IMR-90 (cell line): ENCODE measurements around the gene GPRIN3. TPM values are rescaled to one million over a fixed set of nuclear protein-coding genes. Genes with fewer than 3 reads are reported as not detected.

Experiments
- ATAC-seq: fragments of 200-7000 bp; cut with Tn5 transposase; 2 replicates; pipeline ENCODE4 v1.9.1; 2020; ENCODE audit warnings: low read depth, mild to moderate bottlenecking, moderate library complexity
- BruUV-seq: library from RNA; stranded (reverse); fragments of 400-500 nt; replicated peaks from 2 replicates; lab custom pipeline; 2021; lab: Mats Ljungman, UMichigan
- CTCF ChIA-PET: fragments of 300-600 bp; formaldehyde crosslinking; extraction: SDS; loops from one replicate; lab custom pipeline; 2021; ENCODE audit warnings: antibody characterized with exemption; lab: Yijun Ruan, JAX
- POLR2A ChIA-PET: fragments of 300-600 bp; sonication (Branson Sonifier 250); formaldehyde crosslinking; loops from one replicate; lab custom pipeline; 2022; ENCODE audit warnings: antibody characterized with exemption; ENCODE audit not compliant: unreplicated experiment; lab: Charles Lee
- DNase-seq: peaks from one replicate; pipeline ENCODE4 v3.0.0; 2013
- H2AFZ ChIP-seq: replicated peaks from 2 replicates; pipeline ENCODE3; 2013; ENCODE audit warnings: low read length, mild to moderate bottlenecking; ENCODE audit not compliant: poor library complexity
- H2AK5ac ChIP-seq: 2 replicates; pipeline ENCODE4 v1.6.1; 2013; ENCODE audit warnings: low read depth, low read length, inconsistent platforms
- H2AK9ac ChIP-seq: replicated peaks from 2 replicates; pipeline ENCODE3; 2013; ENCODE audit warnings: mild to moderate bottlenecking, low read depth, low read length, moderate library complexity; ENCODE audit not compliant: poor library complexity
- H2BK120ac ChIP-seq: 2 replicates; pipeline ENCODE4 v1.6.1; 2013; ENCODE audit warnings: low read depth, low read length, inconsistent platforms
- H2BK15ac ChIP-seq: 3 replicates; pipeline ENCODE4 v1.6.1; 2013; ENCODE audit warnings: low read depth, low read length, inconsistent platforms
- H2BK20ac ChIP-seq: 2 replicates; pipeline ENCODE4 v1.6.1; 2013; ENCODE audit warnings: low read depth, mild to moderate bottlenecking, inconsistent platforms, low read length, moderate library complexity
- H2BK5ac ChIP-seq: 2 replicates; pipeline ENCODE4 v1.6.1; 2013; ENCODE audit warnings: mild to moderate bottlenecking, low read depth, low read length, inconsistent platforms; ENCODE audit not compliant: poor library complexity, severe bottlenecking
- H3K14ac ChIP-seq: replicated peaks from 2 replicates; pipeline ENCODE4 v1.6.1; 2013; ENCODE audit warnings: low read depth, low read length, inconsistent platforms
- H3K18ac ChIP-seq: 2 replicates; pipeline ENCODE4 v1.6.1; 2013; ENCODE audit warnings: low read depth, low read length, control low read depth
- H3K23ac ChIP-seq: 2 replicates; pipeline ENCODE4 v1.6.1; 2013; ENCODE audit warnings: low read depth, low read length, inconsistent platforms
- H3K27ac ChIP-seq: 2 replicates; pipeline ENCODE4 v1.5.1; 2013; ENCODE audit warnings: mild to moderate bottlenecking, control low read depth, low read length; ENCODE audit not compliant: insufficient read depth
- H3K27me3 ChIP-seq: 2 replicates; pipeline ENCODE4 v1.6.1; 2013; ENCODE audit warnings: low read length; ENCODE audit not compliant: control insufficient read depth, insufficient read depth
- H3K36me3 ChIP-seq: 2 replicates; pipeline ENCODE4 v1.6.1; 2013; ENCODE audit warnings: low read length, mixed read lengths; ENCODE audit not compliant: control insufficient read depth, insufficient read depth
- H3K4ac ChIP-seq: 2 replicates; pipeline ENCODE4 v1.6.1; 2013; ENCODE audit warnings: low read depth, low read length, inconsistent platforms
- H3K4me1 ChIP-seq: 2 replicates; pipeline ENCODE4 v1.6.1; 2013; ENCODE audit warnings: low read length, mixed read lengths; ENCODE audit not compliant: control insufficient read depth, insufficient read depth
- H3K4me2 ChIP-seq: 2 replicates; pipeline ENCODE4 v1.6.1; 2013; ENCODE audit warnings: low read depth, mild to moderate bottlenecking, control low read depth, low read length, moderate library complexity
- H3K4me3 ChIP-seq: 2 replicates; pipeline ENCODE4 v1.5.1; 2013; ENCODE audit warnings: low read depth, mild to moderate bottlenecking, control low read depth, low read length, moderate library complexity; ENCODE audit not compliant: insufficient read depth
- H3K56ac ChIP-seq: 2 replicates; pipeline ENCODE4 v1.6.1; 2013; ENCODE audit warnings: low read length, inconsistent platforms; ENCODE audit not compliant: insufficient read depth; ENCODE audit errors: extremely low read depth
- H3K79me1 ChIP-seq, 2 experiments: 2 replicates each; pipeline ENCODE4 v1.6.1; 2013; ENCODE audit warnings: low read length in 2 of 2, inconsistent platforms in 1 of 2, low read depth in 1 of 2
- H3K9ac ChIP-seq: 2 replicates; pipeline ENCODE4 v1.6.1; 2013; ENCODE audit warnings: low read depth, low read length, control low read depth
- H3K9me1 ChIP-seq: 2 replicates; pipeline ENCODE4 v1.6.1; 2013; ENCODE audit warnings: low read length, inconsistent platforms; ENCODE audit not compliant: insufficient read depth
- H3K9me3 ChIP-seq: 2 replicates; pipeline ENCODE4 v1.6.1; 2013; ENCODE audit warnings: low read length; ENCODE audit not compliant: control insufficient read depth, insufficient read depth
- H4K20me1 ChIP-seq: 2 replicates; pipeline ENCODE4 v1.6.1; 2013; ENCODE audit warnings: low read length, inconsistent platforms; ENCODE audit not compliant: insufficient read depth
- H4K5ac ChIP-seq: 2 replicates; pipeline ENCODE4 v1.6.1; 2013; ENCODE audit warnings: mild to moderate bottlenecking, low read depth, low read length, control low read depth
- H4K8ac ChIP-seq, 2 experiments: 2 replicates each; pipeline ENCODE4 v1.6.1; 2013; ENCODE audit warnings: low read depth in 2 of 2, low read length in 2 of 2, control low read depth in 1 of 2, inconsistent platforms in 1 of 2
- H4K91ac ChIP-seq: 2 replicates; pipeline ENCODE4 v1.6.1; 2013; ENCODE audit warnings: low read depth, low read length, inconsistent platforms; ENCODE audit not compliant: insufficient read depth
- MXI1 ChIP-seq: IDR thresholded peaks from 2 replicates; pipeline ENCODE4 v1.6.1; 2012; ENCODE audit warnings: low read depth, mild to moderate bottlenecking, low read length, moderate library complexity, borderline replicate concordance
- SMC3 ChIP-seq: fragments of 150-350 bp; IDR thresholded peaks from 2 replicates; pipeline ENCODE4 v1.6.1; 2016; ENCODE audit warnings: low read depth, mild to moderate bottlenecking, antibody characterized with exemption, low read length, moderate library complexity
- WGBS, 2 experiments: methylation state at CpG; one replicate each; pipeline versions ENCODE4 v1.1.5 to v1.1.7; 2013; ENCODE audit warnings: missing lambda C conversion rate in 2 of 2; ENCODE audit not compliant: insufficient read length in 1 of 2; ENCODE audit errors: extremely low coverage in 2 of 2; 5-methylcytosine and 5-hydroxymethylcytosine counted together
- dilution Hi-C: fragments of 300-500 bp; cut with HindIII; formaldehyde crosslinking; loops from one replicate; pipeline ENCODE4 v1.14.3; 2018; ENCODE audit warnings: low sequenced_read_pairs; ENCODE audit not compliant: unreplicated experiment
- in situ Hi-C: fragments of 300-500 bp; cut with MboI; formaldehyde crosslinking; loops from 3 replicates; pipeline ENCODE4 v1.14.3; 2019; ENCODE audit warnings: low sequenced_read_pairs, inconsistent platforms, mixed read lengths
- intact Hi-C: fragments of 100-400 bp; cut with micrococcal nuclease; formaldehyde crosslinking; loops from 2 replicates; pipeline ENCODE4 v1.10.0; 2022
- polyA plus RNA-seq, 3 experiments: library from polyadenylated mRNA; depleted of rRNA; stranded (reverse); fragments of >200 nt; gene quantifications; 2 replicates each; pipeline ENCODE4 v1.2.3, GENCODE V29; 2012; ENCODE audit warnings: low replicate concordance in 1 of 3
- total RNA-seq: library from RNA; depleted of rRNA; stranded (reverse); fragments of >200 nt; gene quantifications from 2 replicates; pipeline ENCODE4 v1.2.3, GENCODE V29; 2012

GPRIN3 gene
- total and polyA plus RNA-seq, 2 of the 4 experiments (the other 2 are of a cell fraction): under 0.01 TPM; not detected in 1

- H3K9ac ChIP-seq: no peak overlapping the region
- ATAC-seq (no peak), DNase-seq (no peak)
- no peaks in the 10 kb centered on the region for H4K20me1 ChIP-seq
- intact Hi-C loops (no loop called here), in situ Hi-C loops (no loop called here), dilution Hi-C loops (no loop called here)
- TF ChIP-seq SMC3 (no peak), MXI1 (no peak)
- H3K36me3 ChIP-seq: no peaks in the 10 kb centered on the region
- ChIA-PET CTCF (no interaction called here), POLR2A (no interaction called here)
- H3K4me3 ChIP-seq: no peak overlapping the region
- no peaks in the 10 kb centered on the region for H3K4me1 ChIP-seq
- H3K79me1 ChIP-seq: no peaks in the 10 kb centered on the region
- no peak overlapping the region for H3K56ac ChIP-seq
- no peaks in the 10 kb centered on the region for H3K9me1 ChIP-seq
- H4K8ac ChIP-seq: no peak overlapping the region
- WGBS, 2 experiments: no CpG with 5 or more reads among the region's 5 CpGs
- no peaks in the 10 kb centered on the region for H3K9me3 ChIP-seq
- H2BK120ac ChIP-seq: no peak overlapping the region
- no peak overlapping the region for H3K27ac ChIP-seq
- H4K5ac ChIP-seq: no peak overlapping the region
- no peak overlapping the region for H3K18ac ChIP-seq
- no peak overlapping the region for H2AFZ ChIP-seq
- H2AK9ac ChIP-seq: no peak overlapping the region
- no peak overlapping the region for H2BK20ac ChIP-seq
- no peak overlapping the region for H4K91ac ChIP-seq
- H3K27me3 ChIP-seq: no peaks in the 10 kb centered on the region
- no peak overlapping the region for H2BK15ac ChIP-seq
- no peak overlapping the region for H3K23ac ChIP-seq
- no peak overlapping the region for H3K4me2 ChIP-seq
- H2AK5ac ChIP-seq: no peak overlapping the region
- H3K14ac ChIP-seq: no peak overlapping the region
- BruUV-seq: no TSS peak
- H2BK5ac ChIP-seq: no peak overlapping the region
- no peak overlapping the region for H3K4ac ChIP-seq
Observed at GRCh38 chr4:89273741-89274141, 33.9 kb downstream of the GPRIN3 start.
